Measurements from ENCODE around the gene TNFAIP8L2. TPM values are rescaled to one million over a fixed set of nuclear protein-coding genes. Genes with fewer than 3 reads are reported as not detected.
"Not testable (repeated sequence)": the region's sequence is repeated elsewhere in the genome, so short reads cannot be mapped to it uniquely, and the experiment has no call there.

Gene TNFAIP8L2
- total and polyA plus RNA-seq, 4 experiments from 2014 or later: 10.8 to 49.7 (median 44.1) TPM

- Mint-ChIP-seq H3K27ac (peak overlapping the region; percentile 93 to 100 (median 97)), H3K9me3 (peaks cover 0 to 3% (median 0%) of the 10 kb centered on the region in 8 donors), H3K4me3 (peak overlapping the region; percentile 96 to 100 (median 98)), H3K27me3 (peaks cover 0 to 2% of the 10 kb centered on the region in 2 donors), H3K36me3 (peaks cover 3 to 27% of the 10 kb centered on the region in 2 donors), H3K4me1 (peaks cover 33 to 60% (median 49%) of the 10 kb centered on the region in 4 donors)
- Histone ChIP-seq H3K4me1 (ENCODE audit: insufficient read depth, low read length) (peaks cover 39% of the 10 kb centered on the region), H3K27me3 (ENCODE audit: insufficient read depth, low read length) (no peaks in the 10 kb centered on the region), H3K36me3 (ENCODE audit: insufficient read depth, low read length) (peaks cover 5% of the 10 kb centered on the region), H3K9me3 (ENCODE audit: control insufficient read depth in 1 of 2, low read length in 2 of 2) (no peaks in the 10 kb centered on the region), H3K27ac (ENCODE audit: low read depth, low read length) (peak overlapping the region; percentile 79), H3K4me3 (ENCODE audit: low read length in 2 of 2) (peak overlapping the region; percentile 89 to 99)
- intact Hi-C loops (cut with micrococcal nuclease): loop anchor here (2.0 to 10.0 kb wide), 2 partner anchors 147 to 195 kb away; partner anchors contain the start of genes PSMB4 and RFX5
- ChIA-PET POLR2A (ENCODE audit: partially characterized antibody) (interaction anchor here (1.2 to 4.5 kb wide), 5 partner anchors 10 to 55 kb away, joined by 3 to 25 read pairs (median 4); partner anchors contain the start of genes PSMD4, TNFAIP8L2 and VPS72), CTCF (ENCODE audit: partially characterized antibody) (interaction anchor here (1.1 to 2.6 kb wide), 4 partner anchors 45 to 141 kb away, joined by 3 to 8 read pairs (median 4); no protein-coding TSS in a partner anchor)
- peak in 1 of 5 donors; percentile 47 for DNase-seq
Measured at GRCh38 chr1:151199873-151200581, 43.6 kb downstream of the TNFAIP8L2 start.

- H3K27ac Mint-ChIP-seq; H3K4me3 ChIP-seq (ENCODE audit: low read length in 2 of 2); H3K9me3 ChIP-seq (ENCODE audit: control insufficient read depth in 1 of 2, low read length in 2 of 2); DNase-seq; H3K27me3 Mint-ChIP-seq; H3K27ac ChIP-seq (ENCODE audit: low read depth, low read length); H3K9me3 Mint-ChIP-seq; H3K27me3 ChIP-seq (ENCODE audit: insufficient read depth, low read length); H3K4me3 Mint-ChIP-seq; intact Hi-C loops (cut with micrococcal nuclease): not testable (repeated sequence)
- H3K36me3 Mint-ChIP-seq: peaks cover 10 to 33% of the 10 kb centered on the region in 2 donors
- H3K4me1 Mint-ChIP-seq: peaks cover 16 to 30% (median 21%) of the 10 kb centered on the region in 4 donors
- POLR2A ChIA-PET (ENCODE audit: partially characterized antibody): interaction anchor here (1.0 kb wide), 1 partner anchor 16 kb away, joined by 3 read pairs; the partner anchor contains the start of gene VPS72
- Histone ChIP-seq H3K4me1 (ENCODE audit: insufficient read depth, low read length) (peaks cover 19% of the 10 kb centered on the region), H3K36me3 (ENCODE audit: insufficient read depth, low read length) (peaks cover 18% of the 10 kb centered on the region)
- CTCF ChIA-PET (ENCODE audit: partially characterized antibody): interaction anchor here (2.0 kb wide), 1 partner anchor 47 kb away, joined by 4 read pairs; no protein-coding TSS in a partner anchor
Measured at GRCh38 chr1:151205381-151205965, 49.0 kb downstream of the TNFAIP8L2 start.

Other genes with a start within 250 kb of the TNFAIP8L2 start
- gene SETDB1, start 230.3 kb upstream of the TNFAIP8L2 start, total RNA-seq: 10 to 100 TPM; 71.4 to 72.6 TPM
- 10 to 100 TPM in 1 of 2 donors, 1 to 10 TPM in 1; 9.8 to 14.2 TPM for gene SETDB1, start 230.3 kb upstream of the TNFAIP8L2 start, polyA plus RNA-seq
- 100 to 1,000 TPM; 145 to 149 TPM for gene CERS2, start 181.8 kb upstream of the TNFAIP8L2 start, total RNA-seq
- gene CERS2, start 181.8 kb upstream of the TNFAIP8L2 start, polyA plus RNA-seq: 100 to 1,000 TPM; 184 to 206 TPM
- under 1 TPM in 1 of 2 experiments, not detected in 1; 0.17 TPM for gene ANXA9, start 174.4 kb upstream of the TNFAIP8L2 start, total RNA-seq
- gene ANXA9, start 174.4 kb upstream of the TNFAIP8L2 start, polyA plus RNA-seq: under 1 TPM; 0.23 to 0.33 TPM
- gene MINDY1, start 149.7 kb upstream of the TNFAIP8L2 start, total RNA-seq: 10 to 100 TPM; 31.4 to 32.1 TPM
- gene MINDY1, start 149.7 kb upstream of the TNFAIP8L2 start, polyA plus RNA-seq: 10 to 100 TPM in 1 of 2 donors, 1 to 10 TPM in 1; 6.5 to 17.6 TPM
- 10 to 100 TPM; 35.0 to 38.9 TPM for gene PRUNE1, start 148.2 kb upstream of the TNFAIP8L2 start, total RNA-seq
- gene PRUNE1, start 148.2 kb upstream of the TNFAIP8L2 start, polyA plus RNA-seq: 10 to 100 TPM; 52.6 to 59.0 TPM
- gene BNIPL, start 120.1 kb upstream of the TNFAIP8L2 start, total RNA-seq: 1 to 10 TPM; 4.6 to 8.3 TPM
- not detected for gene BNIPL, start 120.1 kb upstream of the TNFAIP8L2 start, polyA plus RNA-seq
- 1 to 10 TPM; 2.4 to 3.5 TPM for gene C1orf56, start 108.9 kb upstream of the TNFAIP8L2 start, total RNA-seq
- 1 to 10 TPM; 1.4 to 3.6 TPM for gene C1orf56, start 108.9 kb upstream of the TNFAIP8L2 start, polyA plus RNA-seq
- 100 to 1,000 TPM; 478 to 483 TPM for gene CDC42SE1, start 97.0 kb upstream of the TNFAIP8L2 start, total RNA-seq
- 100 to 1,000 TPM in 1 of 2 donors, 10 to 100 TPM in 1; 66.2 to 100 TPM for gene CDC42SE1, start 97.0 kb upstream of the TNFAIP8L2 start, polyA plus RNA-seq
- gene MLLT11, start 96.3 kb upstream of the TNFAIP8L2 start, total RNA-seq: 1 to 10 TPM; 4.5 to 4.9 TPM
- 1 to 10 TPM; 3.6 to 3.9 TPM for gene MLLT11, start 96.3 kb upstream of the TNFAIP8L2 start, polyA plus RNA-seq
- gene GABPB2, start 85.9 kb upstream of the TNFAIP8L2 start, total RNA-seq: 10 to 100 TPM; 36.8 to 42.8 TPM
- 10 to 100 TPM in 1 of 2 donors, 1 to 10 TPM in 1; 4.9 to 14.2 TPM for gene GABPB2, start 85.9 kb upstream of the TNFAIP8L2 start, polyA plus RNA-seq
- 1 to 10 TPM; 7.6 to 8.2 TPM for gene SEMA6C, start 10.0 kb upstream of the TNFAIP8L2 start, total RNA-seq
- 1 to 10 TPM in 1 of 2 donors, under 1 TPM in 1; 0.54 to 2.1 TPM for gene SEMA6C, start 10.0 kb upstream of the TNFAIP8L2 start, polyA plus RNA-seq
- gene LYSMD1, start 9.3 kb downstream of the TNFAIP8L2 start, total RNA-seq: 1 to 10 TPM; 1.0 to 1.3 TPM
- under 1 TPM in 1 of 2 donors, not detected in 1; 0.59 TPM for gene LYSMD1, start 9.3 kb downstream of the TNFAIP8L2 start, polyA plus RNA-seq
- 10 to 100 TPM; 57.4 to 61.4 TPM for gene SCNM1, start 9.5 kb downstream of the TNFAIP8L2 start, total RNA-seq
- gene SCNM1, start 9.5 kb downstream of the TNFAIP8L2 start, polyA plus RNA-seq: 10 to 100 TPM; 76.5 to 80.9 TPM
- 1 to 10 TPM; 6.4 TPM for gene TMOD4, start 19.3 kb downstream of the TNFAIP8L2 start, total RNA-seq
- gene TMOD4, start 19.3 kb downstream of the TNFAIP8L2 start, polyA plus RNA-seq: not detected
- 10 to 100 TPM; 68.1 to 68.4 TPM for gene VPS72, start 33.5 kb downstream of the TNFAIP8L2 start, total RNA-seq
- 100 to 1,000 TPM in 1 of 2 donors, 10 to 100 TPM in 1; 80.6 to 102 TPM for gene VPS72, start 33.5 kb downstream of the TNFAIP8L2 start, polyA plus RNA-seq
- 10 to 100 TPM; 50.8 to 53.1 TPM for gene PIP5K1A, start 41.9 kb downstream of the TNFAIP8L2 start, total RNA-seq
- gene PIP5K1A, start 41.9 kb downstream of the TNFAIP8L2 start, polyA plus RNA-seq: 10 to 100 TPM; 13.7 to 16.2 TPM
- gene PSMD4, start 98.1 kb downstream of the TNFAIP8L2 start, total RNA-seq: 100 to 1,000 TPM; 143 to 151 TPM
- gene PSMD4, start 98.1 kb downstream of the TNFAIP8L2 start, polyA plus RNA-seq: 100 to 1,000 TPM; 242 to 380 TPM
- gene ZNF687, start 125.7 kb downstream of the TNFAIP8L2 start, total RNA-seq: 10 to 100 TPM; 39.2 to 39.3 TPM
- gene ZNF687, start 125.7 kb downstream of the TNFAIP8L2 start, polyA plus RNA-seq: 1 to 10 TPM in 1 of 2 donors, under 1 TPM in 1; 0.36 to 1.3 TPM
- 10 to 100 TPM; 87.2 to 97.4 TPM for gene PI4KB, start 170.8 kb downstream of the TNFAIP8L2 start, total RNA-seq
- gene PI4KB, start 170.8 kb downstream of the TNFAIP8L2 start, polyA plus RNA-seq: 10 to 100 TPM; 56.6 to 68.8 TPM
- 10 to 100 TPM; 56.3 to 64.3 TPM for gene RFX5, start 190.6 kb downstream of the TNFAIP8L2 start, total RNA-seq
- 10 to 100 TPM; 32.1 to 33.6 TPM for gene RFX5, start 190.6 kb downstream of the TNFAIP8L2 start, polyA plus RNA-seq
- gene SELENBP1, start 216.1 kb downstream of the TNFAIP8L2 start, total RNA-seq: not detected
- not detected for gene SELENBP1, start 216.1 kb downstream of the TNFAIP8L2 start, polyA plus RNA-seq
- gene PSMB4, start 242.9 kb downstream of the TNFAIP8L2 start, total RNA-seq: 100 to 1,000 TPM; 189 to 202 TPM
- 10 to 100 TPM; 68.2 to 85.7 TPM for gene PSMB4, start 242.9 kb downstream of the TNFAIP8L2 start, polyA plus RNA-seq

All from CD4-positive, alpha-beta memory T cell (primary cell).